Measurements from ENCODE around the gene LINGO3. TPM values are rescaled to one million over a fixed set of nuclear protein-coding genes. Genes with fewer than 3 reads are reported as not detected.

The LINGO3 gene
- total RNA-seq, 1 experiment from 2014 or later: 2.0 TPM

- TF ChIP-seq ZBTB43 (CRISPR knock-in tag; IDR thresholded peaks at IDR 0.05) (0 out of 2 replicates have a peak, but pooled peaks have one; percentile 12), PRDM15 (CRISPR knock-in tag; IDR thresholded peaks at IDR 0.05) (no peak)
Measured at GRCh38 chr19:2290441-2291184, 17.3 kb downstream of the LINGO3 start (continued).

GRCh38 chr19:2289714-2290435 is 18.1 kb downstream of the LINGO3 start:
- POLR2A ChIA-PET: interaction anchor here (1.5 kb wide), 1 partner anchor 14 kb away, joined by 3 read pairs; no protein-coding TSS in a partner anchor

GRCh38 chr19:2288818-2289713 is 18.9 kb downstream of the LINGO3 start:
- no peak overlapping the region for H3K27ac Mint-ChIP-seq
- no peaks in the 10 kb centered on the region for H3K9me3 Mint-ChIP-seq
- peak overlapping the region; percentile 63 for H3K4me3 Mint-ChIP-seq
- ChIA-PET CTCF (interaction anchor here (0.7 to 2.7 kb wide), 6 partner anchors 13 to 90 kb away, joined by 3 to 10 read pairs (median 6); no protein-coding TSS in a partner anchor), POLR2A (no interaction called here)
- peaks cover 9% of the 10 kb centered on the region; the same call in 1 of the 2 replicates for H3K4me1 Mint-ChIP-seq
- peaks cover 71% of the 10 kb centered on the region for H3K27me3 Mint-ChIP-seq (ENCODE audit: low read depth)
- H3K36me3 Mint-ChIP-seq: no peaks in the 10 kb centered on the region
- DNase-seq (ENCODE audit: low spot score) (no peak), ATAC-seq (no peak)
- no peak for TF ChIP-seq ZNF281 (CRISPR knock-in tag; IDR thresholded peaks at IDR 0.05)
- TF ChIP-seq SMAD3 (CRISPR knock-in tag; IDR thresholded peaks at IDR 0.05; ENCODE audit: borderline replicate concordance): no peak
- no peak for TF ChIP-seq TCF7 (CRISPR knock-in tag; IDR thresholded peaks at IDR 0.05; ENCODE audit: low read depth)
- TF ChIP-seq ERG (CRISPR knock-in tag; IDR thresholded peaks at IDR 0.05): no peak
- no peak for TF ChIP-seq NR2C2 (CRISPR knock-in tag; IDR thresholded peaks at IDR 0.05)

More at GRCh38 chr19:2289714-2290435, 18.1 kb downstream of the LINGO3 start:
- H3K27ac Mint-ChIP-seq: no peak overlapping the region
- no peaks in the 10 kb centered on the region for H3K36me3 Mint-ChIP-seq
- H3K9me3 Mint-ChIP-seq: no peaks in the 10 kb centered on the region
- H3K4me1 Mint-ChIP-seq: peaks cover 9% of the 10 kb centered on the region; the same call in 1 of the 2 replicates
- CTCF ChIA-PET: interaction anchor here (1.0 to 2.7 kb wide), 5 partner anchors 15 to 91 kb away, joined by 3 to 10 read pairs (median 6); no protein-coding TSS in a partner anchor
- TF ChIP-seq ZNF121 (CRISPR knock-in tag; IDR thresholded peaks at IDR 0.05) (no peak), PRRX2 (CRISPR knock-in tag; IDR thresholded peaks at IDR 0.05) (no peak), MAX (CRISPR knock-in tag; IDR thresholded peaks at IDR 0.05) (0 out of 2 replicates have a peak, but pooled peaks have one; percentile 26), AR (CRISPR knock-in tag; IDR thresholded peaks at IDR 0.05) (no peak)
- peak overlapping the region; percentile 63 for H3K4me3 Mint-ChIP-seq
- DNase-seq (ENCODE audit: low spot score) (no peak), ATAC-seq (no peak)
- H3K27me3 Mint-ChIP-seq (ENCODE audit: low read depth): peaks cover 74% of the 10 kb centered on the region
